ENCODE results near the gene EMX1.

EMX1 gene

GRCh38 chr2:72887740-72888437, 29.4 kb upstream of the EMX1 start:
- DNase-seq (ENCODE audit: extremely low read depth, low read depth): peak; percentile 67
- H3K4me3 ChIP-seq (replicated peaks; ENCODE audit: low read depth, low read length): peak overlapping the region; percentile 55
- peak; percentile 100 for TF ChIP-seq CTCF (IDR thresholded peaks at IDR 0.05; ENCODE audit: low read depth, low read length, missing control alignments)

GRCh38 chr2:72888438-72889202, 28.7 kb upstream of the EMX1 start:
- no peak for TF ChIP-seq CTCF (IDR thresholded peaks at IDR 0.05; ENCODE audit: low read depth, low read length, missing control alignments)

GRCh38 chr2:72889991-72890390, 27.3 kb upstream of the EMX1 start:
- no peak for DNase-seq (ENCODE audit: extremely low read depth, low read depth)
- no peak for TF ChIP-seq CTCF (IDR thresholded peaks at IDR 0.05; ENCODE audit: low read depth, low read length, missing control alignments)
- H3K4me3 ChIP-seq (replicated peaks; ENCODE audit: low read depth, low read length): no peak overlapping the region

More at GRCh38 chr2:72888438-72889202, 28.7 kb upstream of the EMX1 start:
- peak overlapping the region; percentile 55 for H3K4me3 ChIP-seq (replicated peaks; ENCODE audit: low read depth, low read length)
- no peak for DNase-seq (ENCODE audit: extremely low read depth, low read depth)

GRCh38 chr2:72891091-72891818, 26.1 kb upstream of the EMX1 start:
- no peak overlapping the region for H3K4me3 ChIP-seq (replicated peaks; ENCODE audit: low read depth, low read length)
- no peak for DNase-seq (ENCODE audit: extremely low read depth, low read depth)
- no peak for TF ChIP-seq CTCF (IDR thresholded peaks at IDR 0.05; ENCODE audit: low read depth, low read length, missing control alignments)

GRCh38 chr2:72892506-72893173, 24.7 kb upstream of the EMX1 start:
- peak; percentile 76 for TF ChIP-seq CTCF (IDR thresholded peaks at IDR 0.05; ENCODE audit: low read depth, low read length, missing control alignments)
- no peak for DNase-seq (ENCODE audit: extremely low read depth, low read depth)
- no peak overlapping the region for H3K4me3 ChIP-seq (replicated peaks; ENCODE audit: low read depth, low read length)

GRCh38 chr2:72893594-72894319, 23.6 kb upstream of the EMX1 start:
- TF ChIP-seq CTCF (IDR thresholded peaks at IDR 0.05; ENCODE audit: low read depth, low read length, missing control alignments): peak; percentile 78
- H3K4me3 ChIP-seq (replicated peaks; ENCODE audit: low read depth, low read length): no peak overlapping the region
- no peak for DNase-seq (ENCODE audit: extremely low read depth, low read depth)
